Neural cell (in vitro differentiated cells): Measurements from ENCODE around the gene CRYZ.

Experiments
- CTCF ChIP-seq: fragments of 450-650 bp; IDR thresholded peaks from 2 replicates; pipeline ENCODE4 v1.5.1; 2014; ENCODE audit warnings: antibody characterized with exemption, mild to moderate bottlenecking, moderate library complexity; ENCODE audit not compliant: poor library complexity, severe bottlenecking
- EP300 ChIP-seq: fragments of 450-650 bp; conservative IDR thresholded peaks from 2 replicates; pipeline ENCODE4 v1.6.1; 2014; ENCODE audit warnings: antibody characterized with exemption, mild to moderate bottlenecking, moderate library complexity; ENCODE audit not compliant: poor library complexity, severe bottlenecking
- EZH2 ChIP-seq: fragments of 200-600, 300-800 bp; shearing (Covaris generic), sonication (generic); IDR thresholded peaks from 2 replicates; pipeline ENCODE4 v1.6.1; 2014; ENCODE audit warnings: antibody characterized with exemption, low read length, borderline replicate concordance, mild to moderate bottlenecking; ENCODE audit not compliant: insufficient read depth, poor library complexity, severe bottlenecking
- RAD21 ChIP-seq: fragments of 450-650 bp; conservative IDR thresholded peaks from 2 replicates; pipeline ENCODE4 v1.6.1; 2014; ENCODE audit warnings: antibody characterized with exemption, mild to moderate bottlenecking, moderate library complexity
- REST ChIP-seq: IDR thresholded peaks from 2 replicates; pipeline ENCODE4 v1.6.1; 2012; ENCODE audit warnings: borderline replicate concordance
- SMC3 ChIP-seq: fragments of 450-650 bp; conservative IDR thresholded peaks from 2 replicates; pipeline ENCODE4 v1.6.1; 2014; ENCODE audit warnings: antibody characterized with exemption, mild to moderate bottlenecking, moderate library complexity; ENCODE audit not compliant: poor library complexity

GRCh38 chr1:74729741-74730478, 2.9 kb downstream of the CRYZ start:
- TF ChIP-seq EZH2, result no peak
- TF ChIP-seq RAD21, result no peak
- no peak for TF ChIP-seq CTCF
- no peak for TF ChIP-seq REST
- no peak for TF ChIP-seq EP300
- no peak for TF ChIP-seq SMC3
